Suprapubic skin (tissue), 4 donors: ENCODE data around the gene LMF1.

Source experiments
- EP300 ChIP-seq: sonication (generic); formaldehyde crosslinking; IDR thresholded peaks from one replicate; pipeline ENCODE4 v1.6.1; 2017; ENCODE audit warnings: antibody characterized with exemption
- POLR2A ChIP-seq, 2 donors: fragments of 450-650 bp; IDR thresholded peaks; one replicate each; pipeline ENCODE4 v1.6.1; 2017; ENCODE audit warnings: antibody characterized with exemption in 2 of 2, mild to moderate bottlenecking in 2 of 2, moderate library complexity in 2 of 2
- POLR2AphosphoS5 ChIP-seq, 3 donors: sonication (generic); formaldehyde crosslinking; IDR thresholded peaks; one replicate each; pipeline ENCODE4 v1.6.1; 2017; ENCODE audit warnings: antibody characterized with exemption in 3 of 3
- TF ChIP-seq, protein P1 (sequence below), 2 donors: fragments of 200-600 bp in 1 of 2; fragments of 450-650 bp in 1 of 2; sonication (generic) in 1 of 2; IDR thresholded peaks; one replicate each; pipeline ENCODE4 v1.5.1; 2016 to 2019; ENCODE audit warnings: antibody characterized with exemption in 2 of 2, mild to moderate bottlenecking in 1 of 2, moderate library complexity in 1 of 2

DNA sequence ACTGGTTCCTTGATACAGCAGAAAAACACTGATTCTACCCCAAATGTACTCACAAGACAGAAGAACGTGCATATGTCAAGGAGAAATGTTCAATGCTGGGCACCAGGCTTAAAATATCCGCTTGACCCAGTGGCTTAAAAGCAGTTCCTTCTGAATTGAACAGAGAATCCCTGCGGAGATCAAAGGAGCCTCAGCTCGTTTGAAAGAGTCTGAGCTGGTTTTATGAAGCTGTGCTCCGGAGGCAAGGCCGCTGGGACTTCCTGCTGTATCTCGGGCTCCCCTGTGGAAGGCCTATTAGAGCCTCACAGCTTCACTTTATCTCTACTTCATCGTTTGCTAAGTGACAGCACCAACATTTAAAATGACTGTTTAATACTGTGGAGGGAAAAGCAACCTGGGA, 2.2 kb downstream of the LMF1 start:
- TF ChIP-seq EP300 (no peak), POLR2A (IDR thresholded peaks at IDR 0.05) (no peak), POLR2AphosphoS5 (IDR thresholded peaks at IDR 0.05) (no peak)
- TF ChIP-seq, protein P1, sequence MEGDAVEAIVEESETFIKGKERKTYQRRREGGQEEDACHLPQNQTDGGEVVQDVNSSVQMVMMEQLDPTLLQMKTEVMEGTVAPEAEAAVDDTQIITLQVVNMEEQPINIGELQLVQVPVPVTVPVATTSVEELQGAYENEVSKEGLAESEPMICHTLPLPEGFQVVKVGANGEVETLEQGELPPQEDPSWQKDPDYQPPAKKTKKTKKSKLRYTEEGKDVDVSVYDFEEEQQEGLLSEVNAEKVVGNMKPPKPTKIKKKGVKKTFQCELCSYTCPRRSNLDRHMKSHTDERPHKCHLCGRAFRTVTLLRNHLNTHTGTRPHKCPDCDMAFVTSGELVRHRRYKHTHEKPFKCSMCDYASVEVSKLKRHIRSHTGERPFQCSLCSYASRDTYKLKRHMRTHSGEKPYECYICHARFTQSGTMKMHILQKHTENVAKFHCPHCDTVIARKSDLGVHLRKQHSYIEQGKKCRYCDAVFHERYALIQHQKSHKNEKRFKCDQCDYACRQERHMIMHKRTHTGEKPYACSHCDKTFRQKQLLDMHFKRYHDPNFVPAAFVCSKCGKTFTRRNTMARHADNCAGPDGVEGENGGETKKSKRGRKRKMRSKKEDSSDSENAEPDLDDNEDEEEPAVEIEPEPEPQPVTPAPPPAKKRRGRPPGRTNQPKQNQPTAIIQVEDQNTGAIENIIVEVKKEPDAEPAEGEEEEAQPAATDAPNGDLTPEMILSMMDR (IDR thresholded peaks at IDR 0.05), result no peak
